ENCODE measurements around the gene PCBP2. TPM values are rescaled to one million over a fixed set of nuclear protein-coding genes. Genes with fewer than 3 reads are reported as not detected.

PCBP2 gene
- polyA plus RNA-seq, 3 donors: 79.6 to 588 (median 81.9) TPM

DNA sequence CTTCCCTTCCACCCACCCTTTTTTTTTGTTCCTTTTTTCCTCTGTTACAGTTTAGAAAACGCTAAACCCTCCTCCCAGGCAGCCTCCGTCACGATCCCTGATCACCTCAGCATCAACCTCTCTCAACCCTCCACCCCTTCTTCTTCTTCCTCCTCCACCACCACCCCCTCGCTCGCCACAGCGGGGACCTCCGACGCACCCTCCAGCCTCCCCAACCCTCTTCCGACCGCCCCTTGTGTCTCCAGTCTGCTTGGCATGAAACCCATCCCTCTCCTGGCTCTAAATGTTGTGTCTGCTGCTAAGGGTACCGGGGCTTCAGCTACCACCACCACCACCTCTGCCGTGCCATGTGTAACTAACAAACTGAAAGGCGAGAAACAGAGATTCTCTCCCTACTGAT is 22.9 kb downstream of the PCBP2 start:
- TF ChIP-seq, protein P1, sequence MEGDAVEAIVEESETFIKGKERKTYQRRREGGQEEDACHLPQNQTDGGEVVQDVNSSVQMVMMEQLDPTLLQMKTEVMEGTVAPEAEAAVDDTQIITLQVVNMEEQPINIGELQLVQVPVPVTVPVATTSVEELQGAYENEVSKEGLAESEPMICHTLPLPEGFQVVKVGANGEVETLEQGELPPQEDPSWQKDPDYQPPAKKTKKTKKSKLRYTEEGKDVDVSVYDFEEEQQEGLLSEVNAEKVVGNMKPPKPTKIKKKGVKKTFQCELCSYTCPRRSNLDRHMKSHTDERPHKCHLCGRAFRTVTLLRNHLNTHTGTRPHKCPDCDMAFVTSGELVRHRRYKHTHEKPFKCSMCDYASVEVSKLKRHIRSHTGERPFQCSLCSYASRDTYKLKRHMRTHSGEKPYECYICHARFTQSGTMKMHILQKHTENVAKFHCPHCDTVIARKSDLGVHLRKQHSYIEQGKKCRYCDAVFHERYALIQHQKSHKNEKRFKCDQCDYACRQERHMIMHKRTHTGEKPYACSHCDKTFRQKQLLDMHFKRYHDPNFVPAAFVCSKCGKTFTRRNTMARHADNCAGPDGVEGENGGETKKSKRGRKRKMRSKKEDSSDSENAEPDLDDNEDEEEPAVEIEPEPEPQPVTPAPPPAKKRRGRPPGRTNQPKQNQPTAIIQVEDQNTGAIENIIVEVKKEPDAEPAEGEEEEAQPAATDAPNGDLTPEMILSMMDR (IDR thresholded peaks at IDR 0.05): no peak
- no peak overlapping the region for H3K4me3 ChIP-seq (replicated peaks in 1 of 3; ENCODE audit: low read depth in 2 of 3, low read length in 3 of 3)
- H3K9ac ChIP-seq (ENCODE audit: insufficient read depth, low read length, poor library complexity, severe bottlenecking): no peak overlapping the region
- Mint-ChIP-seq H3K27me3 (ENCODE audit: low read depth in 3 of 3) (no peaks in the 10 kb centered on the region), H3K4me3 (no peak overlapping the region), H3K4me1 (no peaks in the 10 kb centered on the region), H3K9me3 (no peaks in the 10 kb centered on the region), H3K27ac (peak overlapping the region in 3 of 7 donors; percentile 34 to 75 (median 70)), H3K36me3 (peaks cover 77 to 99% of the 10 kb centered on the region in 2 donors)
- 81% methylated on average over 10 of the region's 13 CpGs for WGBS (ENCODE audit: insufficient coverage)
- no peaks in the 10 kb centered on the region for H3K4me1 ChIP-seq (ENCODE audit: control insufficient read depth in 1 of 2, insufficient read depth in 2 of 2, low read length in 2 of 2)
- no peak overlapping the region for H3K27ac ChIP-seq (ENCODE audit: low read depth in 1 of 2, low read length in 2 of 2)
- intact Hi-C loops (cut with micrococcal nuclease): no loop called here
- DNase-seq: no peak
- peaks cover 81% of the 10 kb centered on the region for H3K79me2 ChIP-seq (ENCODE audit: insufficient read depth, low read length)
- no peaks in the 10 kb centered on the region for H3K27me3 ChIP-seq (ENCODE audit: control insufficient read depth in 2 of 2, insufficient read depth in 2 of 2, low read length in 2 of 2)
- peaks cover 95% of the 10 kb centered on the region for H4K20me1 ChIP-seq (ENCODE audit: insufficient read depth, low read length)
- no peak overlapping the region for H3K4me2 ChIP-seq (replicated peaks; ENCODE audit: extremely low read depth, low read length, poor library complexity, severe bottlenecking)
- no peaks in the 10 kb centered on the region for H3K9me3 ChIP-seq (replicated peaks in 1 of 2; ENCODE audit: control insufficient read depth in 1 of 2, insufficient read depth in 1 of 2, low read length in 2 of 2)
- H2AFZ ChIP-seq (ENCODE audit: insufficient read depth, low read depth, low read length, poor library complexity, severe bottlenecking): no peak overlapping the region
- H3K36me3 ChIP-seq (replicated peaks in 1 of 2; ENCODE audit: control insufficient read depth in 1 of 2, insufficient read depth in 2 of 2, low read length in 2 of 2): peaks cover 93 to 99% of the 10 kb centered on the region in 2 donors

DNA sequence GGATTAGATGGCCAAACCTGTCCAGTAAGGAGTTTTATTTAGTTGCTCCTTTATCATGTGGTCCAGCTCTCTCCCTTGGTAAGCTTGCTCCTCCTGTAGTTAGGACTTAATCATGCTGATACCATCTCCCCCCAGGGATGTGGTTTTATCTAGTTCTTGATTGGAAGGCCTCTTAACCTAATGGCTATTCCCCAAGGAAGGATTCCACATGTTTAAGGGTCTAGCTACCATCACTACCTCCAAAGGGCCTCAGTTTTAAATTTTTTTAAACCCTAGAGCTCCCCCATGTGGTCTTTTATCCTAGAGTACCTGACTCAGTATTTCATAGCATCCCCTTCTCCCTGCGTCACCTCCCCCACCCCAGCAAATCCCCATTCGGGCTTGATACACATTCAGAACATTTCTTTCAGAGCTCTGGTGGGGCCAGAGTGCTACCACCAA is 24.9 kb downstream of the PCBP2 start:
- no peaks in the 10 kb centered on the region for H3K4me1 Mint-ChIP-seq
- H3K4me1 ChIP-seq (ENCODE audit: control insufficient read depth in 1 of 2, insufficient read depth in 2 of 2, low read length in 2 of 2): no peaks in the 10 kb centered on the region
- H3K4me3 ChIP-seq (replicated peaks in 1 of 3; ENCODE audit: low read depth in 2 of 3, low read length in 3 of 3): no peak overlapping the region
- intact Hi-C loops (cut with micrococcal nuclease): no loop called here
- H3K9me3 Mint-ChIP-seq: no peaks in the 10 kb centered on the region
- peaks cover 76 to 96% of the 10 kb centered on the region in 2 donors for H3K36me3 Mint-ChIP-seq
- no peak overlapping the region for H3K4me2 ChIP-seq (replicated peaks; ENCODE audit: extremely low read depth, low read length, poor library complexity, severe bottlenecking)
- H3K27ac Mint-ChIP-seq: peak overlapping the region in 1 of 7 donors; percentile 74
- H2AFZ ChIP-seq (ENCODE audit: insufficient read depth, low read depth, low read length, poor library complexity, severe bottlenecking): no peak overlapping the region
- no peaks in the 10 kb centered on the region for H3K27me3 Mint-ChIP-seq (ENCODE audit: low read depth in 3 of 3)
- H3K9ac ChIP-seq (ENCODE audit: insufficient read depth, low read length, poor library complexity, severe bottlenecking): no peak overlapping the region
- TF ChIP-seq, protein P1 (IDR thresholded peaks at IDR 0.05): peak; percentile 31
- H4K20me1 ChIP-seq (ENCODE audit: insufficient read depth, low read length): peaks cover 99% of the 10 kb centered on the region
- 70% methylated on average over 2 of the region's 2 CpGs for WGBS (ENCODE audit: insufficient coverage)
- H3K27ac ChIP-seq (ENCODE audit: low read depth in 1 of 2, low read length in 2 of 2): peak overlapping the region in 1 of 2 donors; percentile 6
- H3K9me3 ChIP-seq (replicated peaks in 1 of 2; ENCODE audit: control insufficient read depth in 1 of 2, insufficient read depth in 1 of 2, low read length in 2 of 2): no peaks in the 10 kb centered on the region
- H3K4me3 Mint-ChIP-seq: no peak overlapping the region
- peaks cover 66% of the 10 kb centered on the region for H3K79me2 ChIP-seq (ENCODE audit: insufficient read depth, low read length)
- DNase-seq: no peak
- no peaks in the 10 kb centered on the region for H3K27me3 ChIP-seq (ENCODE audit: control insufficient read depth in 2 of 2, insufficient read depth in 2 of 2, low read length in 2 of 2)
- peaks cover 92 to 100% of the 10 kb centered on the region in 2 donors for H3K36me3 ChIP-seq (replicated peaks in 1 of 2; ENCODE audit: control insufficient read depth in 1 of 2, insufficient read depth in 2 of 2, low read length in 2 of 2)

Measured in CD14-positive monocyte (primary cell).